Glutamatergic neuron (in vitro differentiated cells): ENCODE data around the gene ULK2. TPM values are rescaled to one million over a fixed set of nuclear protein-coding genes. Genes with fewer than 3 reads are reported as not detected.

Source experiments
- DNase-seq: peaks from one replicate; pipeline ENCODE4 v3.0.0; 2022
- H3K27ac Mint-ChIP-seq: one replicate; pipeline ENCODE4 v1.8.0; 2020; ENCODE audit warnings: mild to moderate bottlenecking, mixed read lengths, inconsistent platforms; ENCODE audit not compliant: unreplicated experiment
- H3K27me3 Mint-ChIP-seq: one replicate; pipeline ENCODE4 v1.8.0; 2020; ENCODE audit warnings: mild to moderate bottlenecking, moderate library complexity, mixed read lengths, inconsistent platforms; ENCODE audit not compliant: unreplicated experiment
- H3K36me3 Mint-ChIP-seq: one replicate; pipeline ENCODE4 v1.8.0; 2020; ENCODE audit warnings: mild to moderate bottlenecking, mixed read lengths, inconsistent platforms; ENCODE audit not compliant: unreplicated experiment
- H3K4me1 Mint-ChIP-seq: one replicate; pipeline ENCODE4 v1.8.0; 2020; ENCODE audit warnings: mild to moderate bottlenecking, low read depth, mixed read lengths, inconsistent platforms; ENCODE audit not compliant: unreplicated experiment
- H3K4me3 Mint-ChIP-seq: one replicate; pipeline ENCODE4 v1.8.0; 2020; ENCODE audit warnings: mild to moderate bottlenecking, mixed read lengths, inconsistent platforms; ENCODE audit not compliant: unreplicated experiment
- H3K9me3 Mint-ChIP-seq: one replicate; pipeline ENCODE4 v1.8.0; 2020; ENCODE audit warnings: mild to moderate bottlenecking, moderate library complexity, mixed read lengths, inconsistent platforms; ENCODE audit not compliant: unreplicated experiment
- total RNA-seq: library from RNA; stranded (reverse); fragmentation: NEBNext Ultra II Directional; extraction: Animal tissue kit (Norgen Biotek cat#: 25700); gene quantifications from one replicate; pipeline ENCODE4 v1.2.1, GENCODE V29; 2021; ENCODE audit not compliant: unreplicated experiment
- TF ChIP-seq, protein P1 (sequence below): fragments of 200-600 bp; sonication (generic); IDR thresholded peaks from one replicate; pipeline ENCODE4 v1.5.0; 2021; ENCODE audit not compliant: partially characterized antibody, unreplicated experiment

ULK2 gene
- total RNA-seq, 1 donor from 2014 or later, result 42.3 TPM

DNA sequence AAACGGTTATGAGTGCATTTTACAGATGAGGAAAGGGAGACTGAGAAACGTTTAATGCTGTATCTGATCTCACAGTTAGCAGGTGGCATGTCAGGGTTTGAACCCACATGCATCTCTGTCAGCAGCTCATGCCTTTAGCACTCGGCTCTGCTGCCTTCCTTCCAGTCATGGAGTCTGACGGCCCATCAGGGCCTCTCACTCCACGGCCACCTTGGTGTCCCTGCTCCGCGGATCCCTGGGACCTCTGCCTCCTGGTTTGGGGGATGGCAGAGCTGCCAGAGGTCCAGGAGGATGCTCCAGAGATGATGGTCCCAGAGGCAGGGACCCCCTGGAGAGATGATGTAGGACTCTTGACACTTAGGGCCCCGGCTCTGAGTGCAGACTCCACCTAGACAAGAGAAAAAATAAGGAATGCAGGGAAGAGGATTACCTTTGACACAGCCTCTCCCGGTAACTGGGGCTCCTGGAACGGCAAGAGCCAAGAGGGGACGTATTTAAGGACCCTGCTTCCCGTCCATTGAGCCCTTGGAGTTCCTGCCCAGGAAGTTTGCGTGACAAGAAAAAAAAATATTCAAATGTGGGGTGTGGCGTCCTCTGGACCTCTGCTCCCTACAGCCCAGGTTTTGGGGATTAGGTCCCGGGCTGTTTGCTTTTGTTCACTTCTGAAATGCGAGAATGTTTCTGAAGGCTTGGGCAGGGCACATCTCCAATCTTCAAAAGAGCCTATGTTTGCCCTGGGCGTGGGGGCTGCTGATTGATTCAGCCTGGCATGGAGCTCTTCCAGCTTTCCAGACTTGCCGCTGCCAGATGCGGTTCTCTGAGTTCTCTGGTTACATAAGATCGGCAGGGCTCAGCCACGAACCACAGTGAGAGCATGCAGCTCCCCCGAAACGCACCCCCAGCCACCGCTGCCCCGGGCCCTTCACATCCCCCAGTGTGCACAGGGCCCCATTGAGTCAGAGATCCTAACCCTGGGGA lies 119.6 kb downstream of the ULK2 start, which contains the start of gene ALDH3A1:
Gene ALDH3A1 (minus strand): TSS at position 470 of the 978 bp plus-strand sequence. CDS start 3,169 bp downstream, outside the sequence.
- Mint-ChIP-seq H3K27ac (no peak within 1 kb of the TSS), H3K4me3 (no peak within 1 kb of the TSS), H3K27me3 (peaks cover 8% of the 10 kb centered on the region), H3K9me3 (peaks cover 7% of the 10 kb centered on the region), H3K4me1 (no peaks in the 10 kb centered on the region), H3K36me3 (peaks cover 5% of the 10 kb centered on the region)
- DNase-seq, result no peak
- TF ChIP-seq, protein P1, sequence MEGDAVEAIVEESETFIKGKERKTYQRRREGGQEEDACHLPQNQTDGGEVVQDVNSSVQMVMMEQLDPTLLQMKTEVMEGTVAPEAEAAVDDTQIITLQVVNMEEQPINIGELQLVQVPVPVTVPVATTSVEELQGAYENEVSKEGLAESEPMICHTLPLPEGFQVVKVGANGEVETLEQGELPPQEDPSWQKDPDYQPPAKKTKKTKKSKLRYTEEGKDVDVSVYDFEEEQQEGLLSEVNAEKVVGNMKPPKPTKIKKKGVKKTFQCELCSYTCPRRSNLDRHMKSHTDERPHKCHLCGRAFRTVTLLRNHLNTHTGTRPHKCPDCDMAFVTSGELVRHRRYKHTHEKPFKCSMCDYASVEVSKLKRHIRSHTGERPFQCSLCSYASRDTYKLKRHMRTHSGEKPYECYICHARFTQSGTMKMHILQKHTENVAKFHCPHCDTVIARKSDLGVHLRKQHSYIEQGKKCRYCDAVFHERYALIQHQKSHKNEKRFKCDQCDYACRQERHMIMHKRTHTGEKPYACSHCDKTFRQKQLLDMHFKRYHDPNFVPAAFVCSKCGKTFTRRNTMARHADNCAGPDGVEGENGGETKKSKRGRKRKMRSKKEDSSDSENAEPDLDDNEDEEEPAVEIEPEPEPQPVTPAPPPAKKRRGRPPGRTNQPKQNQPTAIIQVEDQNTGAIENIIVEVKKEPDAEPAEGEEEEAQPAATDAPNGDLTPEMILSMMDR, result no peak

DNA sequence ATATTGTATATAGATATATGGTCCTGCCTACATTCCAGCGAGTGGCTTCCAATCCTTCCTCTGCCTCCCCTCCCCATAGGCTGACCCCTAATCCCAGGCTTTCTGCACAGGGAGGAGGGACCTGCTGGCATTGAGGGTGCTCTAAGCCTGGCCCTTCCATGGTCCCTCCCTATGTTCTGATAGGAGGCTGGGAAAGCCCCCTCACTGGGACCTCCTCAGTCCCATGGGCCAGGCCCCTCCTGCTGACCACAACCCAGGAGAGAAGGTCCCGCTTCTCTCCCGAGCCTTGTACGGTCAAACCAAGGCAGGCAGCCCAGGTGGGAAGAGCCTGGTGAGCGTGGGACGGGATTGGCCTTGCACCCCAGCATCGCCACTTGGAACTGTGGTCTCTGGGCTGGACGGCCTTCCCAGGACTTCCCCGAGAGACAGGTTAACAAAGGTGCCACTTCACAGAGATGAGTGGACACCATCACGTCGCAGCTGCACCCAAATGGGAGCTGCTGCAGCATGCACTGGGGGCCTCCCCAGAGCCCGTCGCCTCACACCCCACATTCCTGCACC lies 120.5 kb downstream of the ULK2 start:
- Mint-ChIP-seq H3K36me3 (peaks cover 5% of the 10 kb centered on the region), H3K27me3 (peaks cover 12% of the 10 kb centered on the region), H3K4me3 (no peak overlapping the region), H3K4me1 (no peaks in the 10 kb centered on the region), H3K27ac (no peak overlapping the region), H3K9me3 (peaks cover 7% of the 10 kb centered on the region)
- no peak for DNase-seq
- TF ChIP-seq, protein P1, result no peak

DNA sequence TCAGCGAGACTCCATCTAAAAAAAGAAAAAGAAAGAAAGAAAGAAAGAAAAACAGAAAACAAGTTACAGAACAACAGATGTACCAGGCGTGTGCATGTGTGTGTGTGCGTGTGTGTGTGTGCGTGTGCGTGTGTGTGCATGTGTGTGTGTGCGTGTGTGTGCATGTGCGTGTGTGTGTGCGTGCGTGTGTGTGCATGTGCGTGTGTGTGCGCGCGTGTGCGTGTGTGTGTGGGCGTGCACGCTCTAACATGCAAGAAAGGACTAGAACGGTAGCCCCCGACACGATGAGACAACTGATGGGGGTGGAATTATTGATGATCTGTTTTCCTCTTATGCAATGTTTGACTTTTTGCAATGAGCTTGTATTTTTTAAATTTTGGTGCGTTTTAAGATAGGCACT lies 121.2 kb downstream of the ULK2 start:
- H3K4me1 Mint-ChIP-seq, result no peaks in the 10 kb centered on the region
- no peak for DNase-seq
- peaks cover 10% of the 10 kb centered on the region for H3K27me3 Mint-ChIP-seq
- H3K36me3 Mint-ChIP-seq, result peaks cover 5% of the 10 kb centered on the region
- H3K4me3 Mint-ChIP-seq, result no peak overlapping the region
- H3K9me3 Mint-ChIP-seq, result peaks cover 7% of the 10 kb centered on the region
- TF ChIP-seq, protein P1, result no peak
- no peak overlapping the region for H3K27ac Mint-ChIP-seq

DNA sequence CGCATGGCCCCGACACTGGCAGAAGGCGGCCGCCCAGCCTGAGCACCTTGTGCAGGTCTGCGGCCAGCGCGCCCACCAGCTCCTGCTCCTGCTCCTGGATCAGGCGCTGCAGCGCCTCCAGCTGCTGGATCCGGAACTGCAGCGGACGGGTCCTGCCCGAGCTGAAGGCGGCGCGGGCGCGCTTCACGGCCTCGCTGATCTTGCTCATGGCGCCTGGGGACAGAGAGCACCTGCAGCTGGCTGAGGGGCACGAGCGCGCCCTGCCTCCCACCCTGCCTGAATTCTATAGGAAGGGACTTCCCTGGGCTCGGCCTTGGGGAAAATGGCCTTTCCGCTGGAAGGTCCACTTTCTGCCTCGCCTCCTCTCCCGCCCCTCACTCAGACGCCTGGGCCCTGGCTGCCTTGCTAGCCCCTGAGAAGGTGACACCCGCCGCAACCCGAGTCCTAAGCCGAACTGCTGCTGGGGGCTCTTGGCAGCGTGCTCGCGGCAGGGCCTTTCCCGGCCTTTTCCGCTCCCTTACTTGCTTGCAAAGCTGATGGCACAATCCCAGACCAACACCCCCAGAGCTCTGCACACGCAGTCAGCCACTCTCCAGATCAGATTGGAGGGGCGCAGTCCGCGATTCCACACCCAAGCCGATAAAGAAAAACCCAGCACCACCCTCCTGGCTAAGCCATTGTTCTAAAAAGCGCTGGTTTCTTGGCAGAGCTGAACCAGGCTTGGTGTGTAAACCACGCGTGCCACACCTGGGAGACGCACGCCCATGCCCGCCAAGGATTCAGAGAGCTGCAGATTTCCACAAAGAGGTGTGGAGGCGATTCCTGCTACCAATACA lies 122.6 kb downstream of the ULK2 start:
- Mint-ChIP-seq H3K4me3 (no peak overlapping the region), H3K9me3 (peaks cover 2% of the 10 kb centered on the region), H3K27me3 (peaks cover 10% of the 10 kb centered on the region), H3K27ac (no peak overlapping the region), H3K36me3 (no peaks in the 10 kb centered on the region), H3K4me1 (no peaks in the 10 kb centered on the region)
- TF ChIP-seq, protein P1, result peak; percentile 99
- DNase-seq, result peak; percentile 98
